ENCODE measurements around the gene GALNT10. TPM values are rescaled to one million over a fixed set of nuclear protein-coding genes. Genes with fewer than 3 reads are reported as not detected.

Gene GALNT10
- polyA plus RNA-seq, 1 experiment = 203 TPM

- H3K36me3 ChIP-seq (ENCODE audit: control insufficient read depth, insufficient read depth, low read length) = peaks cover 10% of the 10 kb centered on the region
- H3K4me3 ChIP-seq (ENCODE audit: low read depth, low read length) = no peak overlapping the region
- DNase-seq (ENCODE audit: low read depth) = no peak
- no peak for TF ChIP-seq CTCF (IDR thresholded peaks at IDR 0.05; ENCODE audit: insufficient read depth, low read depth, low read length)
- H3K27me3 ChIP-seq (ENCODE audit: control insufficient read depth, insufficient read depth, low read length) = no peaks in the 10 kb centered on the region
- ChIA-PET CTCF (no interaction called here), POLR2A (interaction anchor here (0.6 kb wide), 1 partner anchor 28 kb away, joined by 3 read pairs; no protein-coding TSS in a partner anchor)
Measured at GRCh38 chr5:154418344-154418820, 227.8 kb downstream of the GALNT10 start.

GRCh38 chr5:154419236-154419635 lies 228.7 kb downstream of the GALNT10 start:
- peaks cover 10% of the 10 kb centered on the region for H3K36me3 ChIP-seq (ENCODE audit: control insufficient read depth, insufficient read depth, low read length)
- TF ChIP-seq CTCF (IDR thresholded peaks at IDR 0.05; ENCODE audit: insufficient read depth, low read depth, low read length) = no peak
- ChIA-PET CTCF (interaction anchor here (0.8 kb wide), 1 partner anchor 11 kb away, joined by 3 read pairs; no protein-coding TSS in a partner anchor), POLR2A (no interaction called here)
- no peaks in the 10 kb centered on the region for H3K27me3 ChIP-seq (ENCODE audit: control insufficient read depth, insufficient read depth, low read length)
- no peak for DNase-seq (ENCODE audit: low read depth)
- no peak overlapping the region for H3K4me3 ChIP-seq (ENCODE audit: low read depth, low read length)

GRCh38 chr5:154421868-154422267 lies 231.3 kb downstream of the GALNT10 start:
- TF ChIP-seq CTCF (IDR thresholded peaks at IDR 0.05; ENCODE audit: insufficient read depth, low read depth, low read length) = peak; percentile 44; the same call in 1 of the 2 replicates
- DNase-seq (ENCODE audit: low read depth) = no peak
- Histone ChIP-seq H3K36me3 (ENCODE audit: control insufficient read depth, insufficient read depth, low read length) (peaks cover 4% of the 10 kb centered on the region; the same call in 1 of the 2 replicates), H3K4me3 (ENCODE audit: low read depth, low read length) (no peak overlapping the region), H3K27me3 (ENCODE audit: control insufficient read depth, insufficient read depth, low read length) (no peaks in the 10 kb centered on the region)
- POLR2A ChIA-PET = no interaction called here
- CTCF ChIA-PET = interaction anchor here (0.5 to 2.4 kb wide), 11 partner anchors 8 to 442 kb away, joined by 3 to 10 read pairs (median 4); partner anchors contain the start of gene GALNT10

- Histone ChIP-seq H3K4me3 (ENCODE audit: low read depth, low read length) (no peak overlapping the region), H3K36me3 (ENCODE audit: control insufficient read depth, insufficient read depth, low read length) (peaks cover 3% of the 10 kb centered on the region; the same call in 1 of the 2 replicates), H3K27me3 (ENCODE audit: control insufficient read depth, insufficient read depth, low read length) (no peaks in the 10 kb centered on the region)
- DNase-seq (ENCODE audit: low read depth) = no peak
- no peak for TF ChIP-seq CTCF (IDR thresholded peaks at IDR 0.05; ENCODE audit: insufficient read depth, low read depth, low read length)
- CTCF ChIA-PET = interaction anchor here (0.5 to 2.4 kb wide), 10 partner anchors 8 to 442 kb away, joined by 3 to 10 read pairs (median 5); partner anchors contain the start of gene GALNT10
- POLR2A ChIA-PET = no interaction called here
Measured at GRCh38 chr5:154422298-154422697, 231.8 kb downstream of the GALNT10 start.

- ChIA-PET POLR2A (no interaction called here), CTCF (no interaction called here)
- H3K36me3 ChIP-seq (ENCODE audit: control insufficient read depth, insufficient read depth, low read length) = no peaks in the 10 kb centered on the region
- no peaks in the 10 kb centered on the region for H3K27me3 ChIP-seq (ENCODE audit: control insufficient read depth, insufficient read depth, low read length)
- no peak for TF ChIP-seq CTCF (IDR thresholded peaks at IDR 0.05; ENCODE audit: insufficient read depth, low read depth, low read length)
- DNase-seq (ENCODE audit: low read depth) = no peak
- H3K4me3 ChIP-seq (ENCODE audit: low read depth, low read length) = no peak overlapping the region
Measured at GRCh38 chr5:154428208-154428607, 237.7 kb downstream of the GALNT10 start.
